Measurements from ENCODE around the gene MIF4GD. TPM values are rescaled to one million over a fixed set of nuclear protein-coding genes. Genes with fewer than 3 reads are reported as not detected.
"Not testable (repeated sequence)": the region's sequence is repeated elsewhere in the genome, so short reads cannot be mapped to it uniquely, and the experiment has no call there.

MIF4GD gene
- total RNA-seq, 1 experiment from 2014 or later: 20.8 TPM

DNA sequence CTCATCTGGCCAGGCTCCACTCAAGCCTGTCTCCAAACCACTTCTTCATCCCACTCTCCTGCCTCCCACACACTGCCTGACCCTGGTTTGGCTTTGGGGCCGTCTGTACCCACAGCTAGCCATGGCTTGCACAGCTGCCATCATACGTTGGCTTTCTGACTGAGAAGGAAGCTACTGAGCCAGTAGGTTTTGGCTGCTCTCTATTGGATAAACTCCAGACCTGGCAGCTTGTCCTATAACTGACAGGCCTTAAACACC, 3.9 kb downstream of the MIF4GD start:
- DNase-seq (ENCODE audit: low read depth, low spot score): no peak
- in situ Hi-C loops (cut with HindIII; ENCODE audit: low pct_unique_long_range_greater_than_20kb, low sequenced_read_pairs): no loop called here

DNA sequence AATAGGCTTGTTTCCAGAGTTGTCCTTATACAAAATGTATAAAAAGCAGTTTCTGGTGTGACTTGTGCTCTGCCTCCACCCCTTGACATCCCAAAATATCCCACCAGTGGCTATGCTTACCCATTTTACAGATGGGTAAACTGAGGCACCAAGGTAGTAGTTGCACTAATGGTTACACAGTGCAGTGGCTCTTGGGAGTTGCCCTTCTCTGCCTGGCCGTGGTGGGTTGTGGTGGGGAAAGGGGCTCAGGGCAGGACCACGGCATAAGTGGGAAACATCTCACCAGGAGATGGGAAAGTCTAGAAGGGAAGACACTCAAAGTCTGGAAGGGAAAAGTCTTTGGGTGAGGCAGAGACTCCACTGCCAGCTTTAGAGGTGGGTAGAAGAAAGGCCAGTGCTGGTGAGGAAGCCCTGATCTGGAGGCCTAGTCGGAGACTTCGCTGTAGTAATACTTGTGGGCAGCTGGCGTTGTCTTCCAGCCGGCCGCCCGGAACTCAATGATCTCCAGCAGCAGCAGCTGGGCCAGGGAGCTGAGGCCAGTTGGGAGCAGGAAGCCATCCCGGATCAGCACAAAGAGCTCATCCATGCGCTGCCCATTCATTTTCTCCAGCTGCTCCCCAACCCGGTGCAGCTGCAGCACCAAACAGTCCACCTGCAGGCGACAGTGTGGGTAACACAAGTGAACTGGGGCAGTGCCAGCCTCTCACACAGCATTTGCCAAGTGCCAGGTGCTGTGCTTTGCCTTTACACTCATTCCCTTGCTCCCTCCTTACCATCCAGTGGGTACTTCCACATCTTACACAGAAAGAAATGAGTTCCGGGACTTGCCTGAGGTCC, 4.5 kb downstream of the MIF4GD start:
- DNase-seq (ENCODE audit: low read depth, low spot score): no peak

DNA sequence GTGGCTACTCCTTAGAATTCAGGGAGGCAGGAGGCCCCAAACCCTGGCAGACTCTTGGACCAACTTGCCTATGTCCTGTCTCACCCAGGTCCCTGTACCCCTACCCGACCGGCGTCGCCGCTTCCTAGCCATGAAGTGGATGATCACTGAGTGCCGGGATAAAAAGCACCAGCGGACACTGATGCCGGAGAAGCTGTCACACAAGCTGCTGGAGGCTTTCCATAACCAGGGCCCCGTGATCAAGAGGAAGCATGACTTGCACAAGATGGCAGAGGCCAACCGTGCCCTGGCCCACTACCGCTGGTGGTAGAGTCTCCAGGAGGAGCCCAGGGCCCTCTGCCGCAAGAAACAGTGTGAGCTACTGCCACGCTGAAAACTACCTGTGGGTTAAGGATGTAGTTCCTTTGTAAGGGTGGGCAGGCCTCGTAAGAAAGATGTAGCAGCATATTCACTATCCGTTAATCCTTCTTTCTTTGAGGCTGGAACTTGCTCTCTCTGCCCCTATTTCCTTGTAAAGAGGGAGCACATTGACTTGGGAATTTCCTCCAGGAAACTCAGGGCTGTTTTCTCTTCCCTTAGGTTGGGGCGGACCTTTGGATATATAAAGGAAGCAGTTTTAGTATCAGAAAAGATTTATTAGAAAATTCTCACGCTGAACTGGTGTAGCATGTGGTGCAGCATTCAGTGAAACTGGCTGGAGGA, 5.3 kb downstream of the MIF4GD start:
- DNase-seq (ENCODE audit: low read depth, low spot score): no peak
- in situ Hi-C loops (cut with HindIII; ENCODE audit: low pct_unique_long_range_greater_than_20kb, low sequenced_read_pairs): no loop called here

More for the DNA sequence above, 4.5 kb downstream of the MIF4GD start:
- in situ Hi-C loops (cut with HindIII; ENCODE audit: low pct_unique_long_range_greater_than_20kb, low sequenced_read_pairs): no loop called here

DNA sequence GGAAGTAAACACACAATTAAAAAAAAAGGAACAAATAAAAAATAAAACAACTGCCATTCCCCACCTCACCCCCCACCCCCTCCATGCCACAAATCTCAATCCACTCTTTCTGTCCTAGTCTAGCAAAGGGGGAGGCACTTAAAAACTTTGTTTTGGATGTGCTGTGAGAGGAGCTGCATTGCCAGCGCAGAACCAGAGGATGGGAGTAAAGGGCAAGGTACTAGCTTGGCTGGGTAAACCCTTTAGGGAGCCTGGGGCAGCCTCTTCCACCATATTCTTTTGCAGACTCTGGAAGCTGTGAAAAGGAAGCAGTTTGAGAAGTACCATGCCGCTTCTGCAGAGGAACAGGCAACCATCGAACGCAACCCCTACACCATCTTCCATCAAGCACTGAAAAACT, 8.0 kb downstream of the MIF4GD start:
- in situ Hi-C loops (cut with HindIII; ENCODE audit: low pct_unique_long_range_greater_than_20kb, low sequenced_read_pairs): no loop called here
- DNase-seq (ENCODE audit: low read depth, low spot score): no peak

DNA sequence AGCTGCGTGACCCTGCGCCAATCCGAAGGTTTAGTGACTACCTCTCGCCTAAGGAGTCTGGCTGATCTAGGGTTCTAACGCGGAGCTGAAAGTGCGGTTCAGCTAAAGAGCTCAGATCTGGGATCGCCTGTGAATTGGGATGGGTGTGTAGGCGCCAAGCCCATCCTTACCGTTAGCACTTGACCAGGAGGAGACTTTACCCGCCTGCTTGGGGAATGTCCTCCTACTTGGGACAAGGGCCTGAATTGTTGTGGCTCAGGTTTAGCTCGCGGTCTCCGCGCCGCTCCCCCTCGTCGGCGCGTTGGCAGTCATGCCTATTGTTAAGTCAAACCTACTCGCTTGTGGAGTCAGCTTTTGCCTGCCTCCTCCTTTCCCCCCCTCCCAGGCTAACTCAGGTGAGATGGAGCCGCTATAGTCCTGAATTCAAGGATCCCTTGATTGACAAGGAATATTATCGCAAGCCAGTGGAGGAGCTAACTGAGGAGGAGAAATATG, 8.9 kb downstream of the MIF4GD start:
- in situ Hi-C loops (cut with HindIII; ENCODE audit: low pct_unique_long_range_greater_than_20kb, low sequenced_read_pairs): no loop called here
- DNase-seq (ENCODE audit: low read depth, low spot score): no peak

DNA sequence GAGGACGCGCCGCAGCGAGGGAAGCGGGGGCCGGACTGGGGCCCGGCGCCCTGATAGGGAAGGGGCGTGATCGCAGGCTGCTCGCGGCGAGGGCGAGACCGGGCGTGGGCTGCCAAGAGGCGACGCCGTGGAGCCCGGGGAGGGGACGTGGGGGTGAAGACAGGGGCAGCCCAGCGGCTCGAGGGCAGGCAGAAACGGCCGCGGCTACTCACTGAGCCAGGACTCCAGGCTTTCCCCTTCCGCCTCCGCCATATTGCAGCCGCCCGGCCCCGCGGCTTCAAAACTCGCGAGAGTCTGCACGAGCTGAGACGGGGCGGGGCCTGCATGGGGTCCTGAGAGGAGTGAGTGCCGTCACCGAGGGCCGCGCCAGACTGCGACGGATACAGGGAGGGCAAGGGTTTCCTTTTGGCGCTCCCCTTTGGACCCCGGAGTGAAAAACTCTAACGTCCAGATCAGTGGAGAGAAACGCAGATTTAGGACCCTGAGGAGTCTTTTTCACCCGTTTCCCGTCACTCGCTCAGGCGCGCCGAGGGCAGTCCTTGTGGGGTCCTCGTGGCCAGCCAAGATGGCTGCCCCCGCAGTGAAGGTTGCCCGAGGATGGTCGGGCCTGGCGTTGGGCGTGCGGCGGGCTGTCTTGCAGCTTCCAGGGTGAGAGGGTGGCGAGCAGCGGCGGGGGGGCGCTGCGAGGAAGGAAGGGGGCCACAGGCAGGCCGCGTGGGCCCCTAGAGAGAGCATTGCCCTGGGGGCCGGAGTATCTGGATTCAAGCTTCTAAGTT, 9.5 kb downstream of the MIF4GD start, which contains the start of the genes GGA3 and MRPS7:
Gene GGA3 (minus strand): TSS at position 271 of the 776 bp plus-strand sequence. CDS start 19 bp downstream, at position 252.
Gene MRPS7 (plus strand): TSS at position 544 of the 776 bp plus-strand sequence. CDS start 22 bp downstream, at position 566.
- peak; percentile 97 for DNase-seq (ENCODE audit: low read depth, low spot score)
- in situ Hi-C loops (cut with HindIII; ENCODE audit: low pct_unique_long_range_greater_than_20kb, low sequenced_read_pairs): no loop called here

DNA sequence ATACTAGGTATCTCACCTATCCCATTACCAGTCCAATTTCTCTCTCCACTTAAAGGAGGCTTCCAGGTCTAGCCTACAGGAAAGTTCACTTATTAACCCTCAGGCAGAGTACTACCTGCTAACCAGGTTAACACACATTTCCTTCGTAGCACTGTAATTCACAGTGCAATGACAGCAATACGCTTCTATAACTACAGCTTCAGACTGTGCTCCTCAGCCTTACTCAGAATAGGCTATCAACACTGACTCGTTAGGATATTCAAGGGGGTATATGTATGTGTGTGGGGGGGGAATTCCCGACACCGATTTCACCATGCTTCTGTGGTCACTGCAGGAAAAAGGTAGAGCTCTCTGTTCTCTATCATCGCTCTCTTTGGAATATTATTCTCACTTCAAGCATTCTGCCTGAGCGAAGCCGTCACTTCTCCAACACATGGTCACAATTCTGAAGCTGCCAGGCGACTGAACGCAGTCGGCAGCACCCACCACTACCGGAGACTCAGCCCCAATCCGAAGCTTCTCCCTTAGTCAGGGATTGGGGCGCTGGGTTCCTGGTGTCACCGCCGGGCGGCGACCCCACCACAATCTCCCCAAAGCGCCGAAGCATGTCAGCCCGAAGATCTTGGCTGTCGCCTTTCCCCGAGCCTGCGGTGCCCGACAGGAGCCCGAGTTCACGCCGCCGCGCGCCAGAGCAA, 10.2 kb downstream of the MIF4GD start:
- DNase-seq (ENCODE audit: low read depth, low spot score): no peak
- in situ Hi-C loops (cut with HindIII; ENCODE audit: low pct_unique_long_range_greater_than_20kb, low sequenced_read_pairs): no loop called here

DNA sequence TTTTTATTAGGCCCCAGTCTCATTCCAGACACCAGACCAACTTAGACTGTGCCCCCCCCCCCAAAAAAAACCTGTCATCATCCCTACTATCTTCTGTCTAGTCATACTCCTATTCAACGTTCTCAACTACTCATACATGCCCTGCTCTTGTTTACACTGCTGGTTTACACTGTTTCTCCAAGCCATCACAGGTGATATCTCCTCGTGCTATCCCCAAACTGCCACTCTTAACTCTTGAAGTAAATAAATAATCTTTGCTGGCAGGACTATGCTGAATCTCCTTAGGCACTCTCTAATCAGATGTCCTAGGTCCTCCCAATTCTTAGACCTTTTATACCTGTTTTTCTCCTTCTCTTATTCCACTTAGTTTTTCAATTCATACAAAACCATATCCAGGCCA, 13.8 kb downstream of the MIF4GD start:
- DNase-seq (ENCODE audit: low read depth, low spot score); in situ Hi-C loops (cut with HindIII; ENCODE audit: low pct_unique_long_range_greater_than_20kb, low sequenced_read_pairs): not testable (repeated sequence)

DNA sequence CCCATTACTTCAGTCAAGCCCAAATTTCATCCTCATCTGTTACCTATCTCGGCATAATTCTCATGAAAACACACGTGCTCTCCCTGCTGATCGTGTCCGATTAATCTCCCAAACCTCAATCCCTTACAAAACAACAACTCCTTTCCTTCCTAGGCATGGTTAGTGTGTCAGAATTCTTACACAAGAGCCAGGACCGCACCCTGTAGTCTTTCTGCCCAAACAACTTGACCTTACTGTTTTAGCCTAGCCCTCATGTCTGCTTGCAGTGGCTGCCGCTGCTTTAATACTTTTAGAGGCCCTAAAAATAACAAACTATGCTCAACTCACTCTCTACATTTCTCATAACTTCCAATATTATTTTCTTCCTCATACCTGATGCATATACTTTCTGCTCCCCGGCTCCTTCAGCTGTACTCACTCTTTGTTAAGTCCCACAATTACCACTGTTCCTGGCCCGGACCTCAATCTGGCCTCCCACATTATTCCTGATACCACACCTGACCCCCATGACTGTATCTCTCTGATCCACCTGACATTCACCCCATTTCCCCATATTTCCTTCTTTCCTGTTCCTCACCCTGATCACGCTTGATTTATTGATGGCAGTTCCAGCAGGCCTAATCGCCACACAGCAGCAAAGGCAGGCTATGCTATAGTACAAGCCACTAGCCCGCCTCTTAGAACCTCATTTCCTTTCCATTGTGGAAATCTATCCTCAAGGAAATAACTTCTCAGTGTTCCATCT, 14.9 kb downstream of the MIF4GD start:
- in situ Hi-C loops (cut with HindIII; ENCODE audit: low pct_unique_long_range_greater_than_20kb, low sequenced_read_pairs); DNase-seq (ENCODE audit: low read depth, low spot score): not testable (repeated sequence)

DNA sequence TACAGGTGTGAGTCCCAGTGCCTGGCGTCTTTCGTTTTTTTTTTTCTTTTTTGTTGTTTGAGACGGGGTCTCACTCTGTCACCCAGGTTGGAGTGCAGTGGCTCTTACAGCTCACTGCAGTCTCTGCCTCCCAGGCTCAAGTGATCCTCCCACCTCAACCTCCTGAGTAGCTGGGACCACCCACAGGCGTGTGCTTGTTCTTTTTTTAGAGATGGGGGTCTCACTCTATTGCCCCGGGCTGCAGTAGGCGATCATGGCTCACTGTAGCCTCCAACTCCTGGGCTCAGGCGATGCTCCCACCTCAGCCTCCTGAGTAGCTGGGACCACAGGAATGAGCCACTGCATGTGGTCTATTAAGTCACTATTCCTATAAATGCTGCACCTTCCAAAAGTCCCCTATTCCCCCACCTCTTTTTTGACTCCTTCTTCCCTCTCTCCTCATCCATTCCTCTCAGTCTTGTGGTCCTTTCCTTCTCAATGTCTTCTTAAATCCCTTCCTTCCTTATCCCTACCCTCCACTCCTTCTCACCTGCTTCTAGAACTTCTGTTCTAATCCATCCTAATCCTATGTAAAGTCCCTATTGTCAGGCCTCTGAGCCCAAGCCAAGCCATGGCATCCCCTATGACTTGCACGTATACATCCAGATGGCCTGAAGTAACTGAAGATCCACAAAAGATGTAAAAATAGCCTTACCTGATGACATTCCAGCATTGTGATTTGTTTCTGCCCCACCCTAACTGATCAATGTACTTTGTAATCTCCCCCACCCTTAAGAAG, 18.8 kb downstream of the MIF4GD start:
- in situ Hi-C loops (cut with HindIII; ENCODE audit: low pct_unique_long_range_greater_than_20kb, low sequenced_read_pairs): no loop called here

DNA sequence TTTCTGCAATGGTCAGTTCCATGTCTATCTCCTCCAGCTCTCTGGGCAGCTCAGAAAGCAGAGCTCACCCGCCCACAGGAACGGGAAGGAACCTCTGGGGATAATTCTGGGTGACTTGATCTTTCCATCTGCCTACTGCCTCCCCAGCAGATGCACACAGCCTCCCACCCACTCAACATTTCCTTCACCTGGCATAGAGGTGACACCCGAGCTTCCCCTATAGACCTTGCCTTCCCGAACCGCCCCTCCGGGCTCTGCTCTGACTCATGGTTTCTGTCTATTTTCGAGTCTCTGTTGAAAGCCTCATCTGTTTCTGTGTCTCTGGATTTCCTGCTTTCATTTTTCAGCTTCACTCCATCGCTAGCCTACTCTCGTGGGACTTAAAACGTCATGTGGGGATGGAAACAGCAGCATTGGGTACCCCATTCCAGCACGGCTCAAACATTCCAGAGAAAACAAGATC, 21.0 kb downstream of the MIF4GD start:
- in situ Hi-C loops (cut with HindIII; ENCODE audit: low pct_unique_long_range_greater_than_20kb, low sequenced_read_pairs): no loop called here
- DNase-seq (ENCODE audit: low read depth, low spot score): peak; percentile 86

More for the DNA sequence above, 18.8 kb downstream of the MIF4GD start:
- DNase-seq (ENCODE audit: low read depth, low spot score): no peak

DNA sequence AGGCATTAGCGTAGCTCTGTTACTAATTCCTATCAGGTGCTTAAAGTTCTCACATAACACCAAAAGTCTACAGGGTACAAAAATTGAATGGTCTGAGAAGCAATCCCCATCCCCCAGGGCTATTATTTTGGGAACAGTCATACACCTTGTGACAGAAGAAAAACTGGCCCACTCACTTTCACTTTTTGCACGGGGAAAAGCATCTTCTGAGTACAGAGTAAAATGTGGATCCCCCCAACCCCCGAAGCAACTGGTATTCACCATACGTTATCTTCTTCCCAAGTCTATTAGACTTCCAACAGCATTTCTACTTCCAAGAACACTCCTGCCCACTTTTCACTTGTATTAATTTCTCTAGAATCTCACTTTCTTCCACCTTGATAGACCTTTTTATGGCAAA, 21.5 kb downstream of the MIF4GD start:
- peak; percentile 38 for DNase-seq (ENCODE audit: low read depth, low spot score)
- in situ Hi-C loops (cut with HindIII; ENCODE audit: low pct_unique_long_range_greater_than_20kb, low sequenced_read_pairs): no loop called here

DNA sequence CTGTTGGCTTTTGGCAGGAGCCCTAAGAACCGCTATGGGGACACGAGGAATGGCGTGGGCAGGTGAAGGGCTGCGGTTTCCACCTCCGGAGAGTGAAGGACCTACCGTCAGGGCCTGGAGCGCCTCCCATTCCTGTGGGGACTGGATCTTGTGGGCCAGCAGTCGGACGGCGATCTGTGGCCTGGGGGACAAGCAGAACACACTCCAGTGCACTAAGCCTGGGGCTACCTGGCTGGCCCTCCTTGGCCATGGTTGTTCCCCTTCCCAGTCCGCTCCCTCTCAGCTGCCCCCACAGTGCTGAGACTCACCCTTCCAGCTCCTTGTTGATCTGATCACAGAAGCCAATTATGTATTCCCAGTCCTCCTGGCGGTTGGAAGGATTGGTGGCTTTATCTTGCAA, 24.6 kb downstream of the MIF4GD start:
- in situ Hi-C loops (cut with HindIII; ENCODE audit: low pct_unique_long_range_greater_than_20kb, low sequenced_read_pairs): no loop called here
- DNase-seq (ENCODE audit: low read depth, low spot score): no peak

DNA sequence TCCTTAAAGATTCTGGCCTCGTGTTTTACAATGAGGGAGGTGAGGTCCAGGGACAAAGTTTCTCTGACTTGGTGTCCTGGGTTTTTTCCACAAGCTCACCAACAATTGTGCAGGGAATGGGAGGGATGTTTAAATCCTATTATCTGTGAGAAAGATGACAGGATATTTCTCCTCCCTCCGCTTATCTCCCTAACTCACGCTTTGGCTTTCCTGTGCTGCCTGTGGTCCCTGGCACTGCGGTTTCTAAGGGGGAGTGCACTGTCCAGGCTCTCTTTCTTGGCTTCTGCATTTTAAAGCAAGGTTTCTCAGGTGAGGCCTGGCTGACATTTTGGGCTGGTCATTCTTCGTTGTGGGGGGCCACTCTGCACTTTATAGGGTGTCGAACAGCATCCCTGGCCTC, 26.0 kb downstream of the MIF4GD start:
- DNase-seq (ENCODE audit: low read depth, low spot score): no peak
- in situ Hi-C loops (cut with HindIII; ENCODE audit: low pct_unique_long_range_greater_than_20kb, low sequenced_read_pairs): no loop called here

DNA sequence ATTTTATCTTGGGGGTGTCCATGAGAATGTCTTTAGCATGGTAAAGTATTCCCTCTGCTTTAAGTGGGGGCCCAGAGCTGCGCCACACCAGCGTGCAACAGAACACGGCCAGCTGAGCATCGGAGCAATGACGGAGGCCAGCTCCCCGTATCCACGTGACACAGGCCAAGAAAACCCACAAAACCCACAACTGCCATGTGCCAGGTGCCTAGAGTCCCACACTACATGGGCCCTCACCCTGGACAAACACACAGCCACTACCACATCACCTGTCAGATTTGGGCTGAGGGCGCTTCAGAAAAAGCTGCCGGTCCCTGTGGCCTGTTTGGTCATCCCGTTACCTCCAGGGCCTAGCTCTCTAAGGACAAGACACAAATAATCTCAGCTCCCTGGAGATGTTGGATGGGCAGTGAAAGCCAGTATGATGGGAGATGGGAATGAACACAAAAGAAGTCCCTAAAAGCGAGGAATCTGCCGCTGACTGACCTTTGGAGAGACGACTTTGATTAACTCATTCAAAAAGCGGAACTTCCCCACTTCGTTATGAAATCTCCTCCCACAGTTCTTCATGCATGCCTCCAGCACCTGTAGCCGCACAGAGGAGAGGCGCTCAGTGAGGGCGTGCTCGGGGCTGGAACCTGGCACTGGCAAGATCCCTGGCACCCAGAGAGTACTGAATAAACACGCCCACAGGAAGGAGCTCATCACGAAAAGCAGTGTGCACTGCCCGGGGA, 26.7 kb downstream of the MIF4GD start:
- in situ Hi-C loops (cut with HindIII; ENCODE audit: low pct_unique_long_range_greater_than_20kb, low sequenced_read_pairs): no loop called here
- no peak for DNase-seq (ENCODE audit: low read depth, low spot score)
